HepG2 (cell line): Measurements from ENCODE around the gene ZFAND2B. TPM values are rescaled to one million over a fixed set of nuclear protein-coding genes. Genes with fewer than 3 reads are reported as not detected.

Source experiments
- ARID5B ChIP-seq: IDR thresholded peaks from 2 replicates; pipeline ENCODE4 v1.4.0; 2020; ENCODE audit warnings: mild to moderate bottlenecking, missing genetic modification reagents
- CBX5 ChIP-seq: sonication (generic); formaldehyde crosslinking; IDR thresholded peaks from 2 replicates; pipeline ENCODE4 v1.4.0; 2020; ENCODE audit warnings: missing genetic modification reagents, borderline replicate concordance
- KDM5B ChIP-seq: sonication (generic); formaldehyde crosslinking; IDR thresholded peaks from 2 replicates; pipeline ENCODE4 v1.4.0; 2020; ENCODE audit warnings: missing genetic modification reagents, mild to moderate bottlenecking, borderline replicate concordance
- MAZ ChIP-seq, 2 experiments: sonication (generic) in 1 of 2; formaldehyde crosslinking in 1 of 2; IDR thresholded peaks; 2 replicates each; pipeline versions ENCODE4 v1.5.0 to v1.6.1; 2012 to 2020; ENCODE audit warnings: low read depth in 2 of 2, mild to moderate bottlenecking in 2 of 2, borderline replicate concordance in 1 of 2, improper control_type of control experiment in 1 of 2, low read length in 1 of 2, missing genetic modification reagents in 1 of 2, moderate library complexity in 1 of 2
- NFE2L2 ChIP-seq: fragments of 150-350 bp; IDR thresholded peaks from 2 replicates; pipeline ENCODE4 v1.6.1; 2014; ENCODE audit warnings: low read length
- NFIB ChIP-seq: sonication (generic); formaldehyde crosslinking; IDR thresholded peaks from 2 replicates; pipeline ENCODE4 v1.9.0; 2021; ENCODE audit warnings: missing genetic modification reagents, mild to moderate bottlenecking, borderline replicate concordance
- SALL2 ChIP-seq: sonication (generic); formaldehyde crosslinking; IDR thresholded peaks from 2 replicates; pipeline ENCODE4 v1.8.1; 2023; ENCODE audit warnings: mild to moderate bottlenecking, missing genetic modification reagents, inconsistent platforms
- STAG1 ChIP-seq: sonication (generic); formaldehyde crosslinking; IDR thresholded peaks from 2 replicates; pipeline ENCODE4 v1.4.0; 2020; ENCODE audit warnings: missing genetic modification reagents
- TFDP2 ChIP-seq: sonication (generic); formaldehyde crosslinking; IDR thresholded peaks from 2 replicates; pipeline ENCODE4 v1.4.0; 2020; ENCODE audit warnings: missing genetic modification reagents
- ZBTB20 ChIP-seq: sonication (generic); formaldehyde crosslinking; IDR thresholded peaks from 2 replicates; pipeline ENCODE4 v1.8.1; 2023; ENCODE audit warnings: missing genetic modification reagents, low read depth, mild to moderate bottlenecking, borderline replicate concordance
- ZMAT3 ChIP-seq: sonication (generic); formaldehyde crosslinking; conservative IDR thresholded peaks from 2 replicates; pipeline ENCODE4 v1.7.0; 2021; ENCODE audit warnings: missing genetic modification reagents
- ZNF281 ChIP-seq: sonication (generic); formaldehyde crosslinking; IDR thresholded peaks from 2 replicates; pipeline ENCODE4 v1.4.0; 2020; ENCODE audit warnings: missing genetic modification reagents, borderline replicate concordance
- ZNF431 ChIP-seq: sonication (generic); formaldehyde crosslinking; IDR thresholded peaks from 2 replicates; pipeline ENCODE4 v1.9.0; 2022; ENCODE audit warnings: missing genetic modification reagents, low read depth, mild to moderate bottlenecking, borderline replicate concordance
- ZNF468 ChIP-seq: sonication (generic); formaldehyde crosslinking; IDR thresholded peaks from 2 replicates; pipeline ENCODE4 v1.8.0; 2022; ENCODE audit warnings: mild to moderate bottlenecking, moderate library complexity, missing genetic modification reagents
- ZNF678 ChIP-seq: sonication (generic); formaldehyde crosslinking; IDR thresholded peaks from 2 replicates; pipeline ENCODE4 v1.4.0; 2020; ENCODE audit warnings: mild to moderate bottlenecking, missing genetic modification reagents
- ZNF773 ChIP-seq: sonication (generic); formaldehyde crosslinking; IDR thresholded peaks from 2 replicates; pipeline ENCODE4 v1.4.0; 2020; ENCODE audit warnings: missing genetic modification reagents, borderline replicate concordance
- ZSCAN29 ChIP-seq: sonication (generic); formaldehyde crosslinking; conservative IDR thresholded peaks from 2 replicates; pipeline ENCODE4 v1.4.0; 2020; ENCODE audit warnings: mild to moderate bottlenecking, missing genetic modification reagents
- polyA plus RNA-seq, 8 experiments: library from polyadenylated mRNA; depleted of rRNA in 3 of 8; stranded (reverse) in 7 of 8; unstranded in 1 of 8; fragments of >200 nt; fragmentation: Illumina TruSeq in 4 of 8; extraction: Trizol in 4 of 8; gene quantifications; 2 replicates each; pipeline versions ENCODE4 v1.2.1 to v1.2.3, GENCODE V29; 2011 to 2016; ENCODE audit warnings: low read depth in 4 of 8, missing spikeins in 1 of 8, mixed read lengths in 1 of 8; ENCODE audit not compliant: insufficient read depth in 1 of 8
- total RNA-seq, 5 experiments: library from RNA; depleted of rRNA; stranded (reverse); fragments of >200 nt; fragmentation: Illumina TruSeq; extraction: Trizol; gene quantifications; 2 replicates each; pipeline ENCODE4 v1.2.3, GENCODE V29; 2016; ENCODE audit warnings: low read depth in 1 of 5

ZFAND2B gene
- total and polyA plus RNA-seq, 2 of the 13 experiments (the other 11 are each of a cell fraction or from before 2014, with no cell fraction given) = 53.3 to 115 TPM

- TF ChIP-seq ARID5B (CRISPR knock-in tag) (peak; percentile 29), NFE2L2 (no peak), ZMAT3 (CRISPR knock-in tag) (peak; percentile 53), ZNF431 (CRISPR knock-in tag) (no peak), ZNF678 (no peak), NFIB (CRISPR knock-in tag) (no peak), ZSCAN29 (CRISPR knock-in tag) (no peak; the same call in 1 of the 2 replicates), TFDP2 (CRISPR knock-in tag) (no peak; the same call in 1 of the 2 replicates), STAG1 (no peak; the same call in 1 of the 2 replicates), MAZ (IDR thresholded peaks at IDR 0.05; ENCODE audit: borderline replicate concordance, low read depth, low read length) (peak; percentile 41; the same call in 1 of the 2 replicates), MAZ (CRISPR knock-in tag; IDR thresholded peaks at IDR 0.05; ENCODE audit: low read depth) (peak; percentile 80), SALL2 (CRISPR knock-in tag) (no peak; the same call in none of the 2 replicates), ZNF773 (CRISPR knock-in tag) (peak; percentile 47; the same call in 1 of the 2 replicates), CBX5 (CRISPR knock-in tag) (peak; percentile 76; the same call in 1 of the 2 replicates), ZNF281 (no peak), KDM5B (CRISPR knock-in tag) (peak; percentile 71), ZNF468 (CRISPR knock-in tag) (no peak), ZBTB20 (CRISPR knock-in tag) (peak; percentile 79)
Observed at GRCh38 chr2:219229305-219230058, 22.9 kb downstream of the ZFAND2B start, which contains the start of the genes ANKZF1 and ATG9A (continued).
